ENCODE results near the gene AXDND1.

DNA sequence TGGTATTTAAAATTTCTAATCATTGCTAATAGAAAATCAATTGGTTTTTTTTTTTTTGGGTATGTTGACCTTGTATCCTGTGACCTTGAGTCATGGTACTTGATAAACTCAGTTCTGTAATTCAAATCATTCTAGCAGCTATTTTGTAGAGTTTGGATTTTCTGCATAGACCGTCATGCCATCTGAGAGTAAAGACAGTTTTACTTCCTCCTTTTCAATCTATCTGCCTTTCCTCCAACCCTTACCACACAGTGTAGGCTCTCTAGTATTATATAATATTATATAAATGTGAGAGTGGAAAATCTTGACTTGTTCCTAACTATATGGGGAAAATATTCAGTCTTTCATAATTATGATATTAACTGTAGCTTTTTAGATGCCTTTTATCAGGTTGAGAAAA, 232.9 kb downstream of the AXDND1 start:
- no peak for TF ChIP-seq CTCF (IDR thresholded peaks at IDR 0.05; ENCODE audit: borderline replicate concordance, extremely low read depth, low read length, poor library complexity, severe bottlenecking)
- no peak for TF ChIP-seq EZH2 (IDR thresholded peaks at IDR 0.05; ENCODE audit: borderline replicate concordance, low read depth, low read length, severe bottlenecking)

Measured in DND-41 (cell line).